GM23338 (cell line): ENCODE data around the gene LRMDA. TPM values are rescaled to one million over a fixed set of nuclear protein-coding genes. Genes with fewer than 3 reads are reported as not detected.

ENCODE experiments used
- NANOG ChIP-seq: IDR thresholded peaks from 2 replicates; pipeline ENCODE4 v1.6.1; 2016; ENCODE audit warnings: antibody characterized with exemption, borderline replicate concordance
- REST ChIP-seq: IDR thresholded peaks from one replicate; pipeline ENCODE4 v1.6.1; 2018; ENCODE audit warnings: antibody characterized with exemption; ENCODE audit not compliant: unreplicated experiment
- ZNF331 ChIP-seq: fragments of 250-450 bp; sonication (Bioruptor Pico); IDR thresholded peaks from 2 replicates; pipeline ENCODE4 v1.5.0; 2020; ENCODE audit warnings: low read depth, mild to moderate bottlenecking, moderate library complexity
- ZNF462 ChIP-seq: fragments of 250-450 bp; sonication (Bioruptor Pico); IDR thresholded peaks from 2 replicates; pipeline ENCODE4 v1.5.0; 2020; ENCODE audit warnings: mild to moderate bottlenecking, moderate library complexity
- polyA plus RNA-seq: library from polyadenylated mRNA; unstranded; fragments of >200 nt; fragmentation: Nextera tagmentation; extraction: Ambion mirVana; gene quantifications from 2 replicates; pipeline ENCODE4 v1.2.1, GENCODE V29; 2016
- total RNA-seq: library from RNA; depleted of rRNA; stranded (reverse); fragments of >200 nt; shearing (Covaris generic); gene quantifications from 2 replicates; pipeline ENCODE4 v1.2.3, GENCODE V29; 2014

Gene LRMDA
- total and polyA plus RNA-seq, 2 experiments from 2014 or later: 0.90 to 1.8 TPM

GRCh38 chr10:76309741-76310587, 878.5 kb downstream of the LRMDA start (continued):
- no peak for TF ChIP-seq ZNF462 (CRISPR knock-in tag)
- no peak for TF ChIP-seq ZNF331 (CRISPR knock-in tag)
- TF ChIP-seq REST: no peak
- no peak for TF ChIP-seq NANOG
